ENCODE measurements around the gene CAMTA1. TPM values are rescaled to one million over a fixed set of nuclear protein-coding genes. Genes with fewer than 3 reads are reported as not detected.
"Not testable (repeated sequence)": the region's sequence is repeated elsewhere in the genome, so short reads cannot be mapped to it uniquely, and the experiment has no call there.

CAMTA1 gene
- total and polyA plus RNA-seq, 8 donors = 13.0 to 54.2 (median 23.6) TPM

DNA sequence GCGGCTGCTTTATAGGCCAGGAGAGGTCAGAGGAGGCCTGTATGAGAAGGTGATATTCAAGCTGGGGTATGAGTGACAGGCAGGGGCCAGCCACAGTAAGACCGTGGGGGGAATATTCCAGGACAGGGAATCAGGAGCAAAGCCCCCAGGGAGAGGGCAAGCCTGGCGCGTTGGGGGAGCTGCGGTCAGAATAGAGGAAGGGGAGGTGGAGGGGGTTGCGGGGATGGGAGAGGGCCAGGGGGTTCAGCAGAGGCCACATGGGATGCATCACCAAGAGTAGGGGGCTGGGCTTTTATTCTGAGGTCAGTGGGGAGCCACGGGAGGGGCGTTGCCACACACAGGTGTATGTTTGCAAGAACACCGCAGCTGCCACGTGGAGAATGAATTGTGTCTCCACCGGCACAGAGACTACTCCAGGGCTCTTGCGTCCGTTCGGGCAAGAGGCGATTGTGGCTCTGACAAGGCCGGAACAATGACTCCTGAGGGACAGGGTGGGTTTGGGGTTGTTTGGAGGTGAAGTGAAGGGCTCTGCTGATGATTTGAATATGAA lies 901.1 kb downstream of the CAMTA1 start:
- H3K4me1 ChIP-seq = no peaks in the 10 kb centered on the region
- ATAC-seq (no peak), FAIRE-seq (no peak), DNase-seq (no peak)
- no peaks in the 10 kb centered on the region for H3K27me3 ChIP-seq
- no peaks in the 10 kb centered on the region for H3K36me3 ChIP-seq
- no peak overlapping the region for H3K27ac ChIP-seq
- H3K9me3 ChIP-seq = no peaks in the 10 kb centered on the region
- TF ChIP-seq, protein P1, sequence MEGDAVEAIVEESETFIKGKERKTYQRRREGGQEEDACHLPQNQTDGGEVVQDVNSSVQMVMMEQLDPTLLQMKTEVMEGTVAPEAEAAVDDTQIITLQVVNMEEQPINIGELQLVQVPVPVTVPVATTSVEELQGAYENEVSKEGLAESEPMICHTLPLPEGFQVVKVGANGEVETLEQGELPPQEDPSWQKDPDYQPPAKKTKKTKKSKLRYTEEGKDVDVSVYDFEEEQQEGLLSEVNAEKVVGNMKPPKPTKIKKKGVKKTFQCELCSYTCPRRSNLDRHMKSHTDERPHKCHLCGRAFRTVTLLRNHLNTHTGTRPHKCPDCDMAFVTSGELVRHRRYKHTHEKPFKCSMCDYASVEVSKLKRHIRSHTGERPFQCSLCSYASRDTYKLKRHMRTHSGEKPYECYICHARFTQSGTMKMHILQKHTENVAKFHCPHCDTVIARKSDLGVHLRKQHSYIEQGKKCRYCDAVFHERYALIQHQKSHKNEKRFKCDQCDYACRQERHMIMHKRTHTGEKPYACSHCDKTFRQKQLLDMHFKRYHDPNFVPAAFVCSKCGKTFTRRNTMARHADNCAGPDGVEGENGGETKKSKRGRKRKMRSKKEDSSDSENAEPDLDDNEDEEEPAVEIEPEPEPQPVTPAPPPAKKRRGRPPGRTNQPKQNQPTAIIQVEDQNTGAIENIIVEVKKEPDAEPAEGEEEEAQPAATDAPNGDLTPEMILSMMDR (IDR thresholded peaks at IDR 0.05) = no peak
- intact Hi-C loops (cut with DNase I) = no loop called here
- no peak overlapping the region for H3K4me3 ChIP-seq
- 53 to 58% methylated on average over 16 of the region's 16 CpGs for WGBS, 2 donors

DNA sequence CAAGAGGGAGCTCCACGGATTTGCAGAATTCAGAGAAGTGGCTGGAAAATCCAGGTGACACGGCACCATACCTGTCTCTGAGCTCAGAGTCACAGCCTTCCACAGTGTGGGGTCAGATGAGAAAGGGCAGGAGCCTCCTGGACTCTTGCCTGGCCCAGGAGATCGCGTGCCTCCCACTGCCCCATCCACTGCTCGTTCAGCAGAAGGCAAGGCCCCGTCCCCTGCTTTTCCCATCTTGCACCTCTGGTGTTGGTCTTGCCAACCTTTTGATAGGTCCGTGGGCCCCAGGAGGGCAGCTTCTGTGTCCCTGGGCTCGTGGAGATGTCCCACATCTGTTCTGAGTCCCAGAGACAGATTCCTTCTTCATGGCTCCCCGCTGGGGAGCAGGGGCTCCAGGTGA lies 902.2 kb downstream of the CAMTA1 start:
- no peaks in the 10 kb centered on the region for H3K4me1 ChIP-seq
- FAIRE-seq (no peak), ATAC-seq (no peak), DNase-seq (peak in 1 of 6 donors; percentile 53)
- H3K27me3 ChIP-seq = no peaks in the 10 kb centered on the region
- H3K9me3 ChIP-seq = no peaks in the 10 kb centered on the region
- H3K4me3 ChIP-seq = no peak overlapping the region
- TF ChIP-seq, protein P1 (IDR thresholded peaks at IDR 0.05) = no peak
- no peaks in the 10 kb centered on the region for H3K36me3 ChIP-seq
- 56 to 66% methylated on average over 9 of the region's 9 CpGs for WGBS, 2 donors
- H3K27ac ChIP-seq = no peak overlapping the region
- intact Hi-C loops (cut with DNase I) = no loop called here

DNA sequence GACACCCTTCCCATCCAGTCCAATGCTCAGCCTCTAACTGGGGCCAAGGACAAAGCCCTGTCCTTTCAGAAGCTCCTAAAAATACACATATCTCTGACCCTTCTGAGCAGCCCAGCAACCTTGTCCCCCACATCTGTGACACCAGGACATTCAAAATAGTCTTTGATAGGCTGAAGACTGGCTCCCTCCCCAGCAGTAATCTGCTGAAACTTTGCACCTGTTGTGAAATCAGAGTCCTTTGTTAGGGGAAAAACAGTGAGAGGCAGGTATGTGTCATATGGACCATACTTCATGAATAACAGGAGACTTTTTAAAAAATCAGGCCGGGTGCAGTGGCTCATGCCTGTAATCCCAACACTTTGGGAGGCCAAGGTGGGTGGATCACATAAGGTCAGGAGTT lies 903.4 kb downstream of the CAMTA1 start:
- FAIRE-seq = no peak
- WGBS, 2 donors = 56 to 57% methylated on average over 1 of the region's 1 CpG
- Histone ChIP-seq H3K4me1 (no peaks in the 10 kb centered on the region), H3K4me3 (no peak overlapping the region), H3K27me3 (no peaks in the 10 kb centered on the region), H3K36me3 (no peaks in the 10 kb centered on the region), H3K27ac (no peak overlapping the region), H3K9me3 (no peaks in the 10 kb centered on the region)
- peak in 1 of 6 donors; percentile 1 for DNase-seq
- TF ChIP-seq, protein P1 (IDR thresholded peaks at IDR 0.05) = no peak
- no peak for ATAC-seq
- intact Hi-C loops (cut with DNase I) = no loop called here

DNA sequence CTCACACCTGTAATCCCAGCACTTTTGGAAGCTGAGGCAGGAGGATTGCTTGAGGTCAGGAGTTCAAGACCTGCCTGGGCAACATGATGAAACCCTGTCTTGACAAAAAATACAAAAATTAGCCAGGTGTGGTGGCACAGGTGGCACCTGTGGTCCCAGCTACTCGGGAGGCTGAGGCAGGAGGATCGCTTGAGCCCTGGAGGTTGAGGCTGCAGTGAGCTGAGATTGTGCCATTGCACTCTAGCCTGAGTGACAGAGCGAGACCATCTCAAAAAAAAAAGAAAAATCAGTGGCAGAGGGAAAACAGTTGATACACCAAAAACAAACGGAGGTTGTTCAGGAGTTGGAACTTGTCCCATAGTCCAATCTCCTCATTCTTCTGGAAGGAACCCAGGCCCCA lies 904.1 kb downstream of the CAMTA1 start:
- WGBS, 2 donors = 57 to 70% methylated on average over 4 of the region's 4 CpGs
- H3K27me3 ChIP-seq; ATAC-seq; H3K9me3 ChIP-seq; intact Hi-C loops (cut with DNase I); FAIRE-seq; H3K4me1 ChIP-seq; H3K27ac ChIP-seq; H3K4me3 ChIP-seq; H3K36me3 ChIP-seq: not testable (repeated sequence)
- peak in 1 of 6 donors; percentile 3 for DNase-seq

DNA sequence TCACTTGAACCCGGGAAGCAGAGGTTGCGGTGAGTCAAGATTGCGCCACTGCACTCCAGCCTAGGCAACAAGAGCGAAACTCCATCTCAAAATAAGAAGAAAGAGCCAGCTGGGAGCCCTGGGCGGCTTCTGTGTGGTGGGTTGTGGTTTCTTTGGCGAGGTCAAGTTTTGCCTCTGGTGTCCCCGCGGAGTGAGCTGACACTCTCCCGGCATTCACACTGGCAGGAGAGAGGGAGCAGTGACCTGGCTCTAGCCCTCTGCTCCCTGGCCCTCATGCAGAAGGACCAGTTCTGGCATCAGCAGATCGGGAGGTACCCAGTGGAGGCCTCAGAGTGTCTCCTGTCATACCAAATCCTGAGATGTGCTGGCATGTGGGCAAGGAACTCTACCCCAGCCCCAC lies 904.8 kb downstream of the CAMTA1 start:
- ATAC-seq (no peak), DNase-seq (peak in 1 of 6 donors; percentile 37), FAIRE-seq (no peak)
- no peaks in the 10 kb centered on the region for H3K9me3 ChIP-seq
- intact Hi-C loops (cut with DNase I) = no loop called here
- H3K27ac ChIP-seq = no peak overlapping the region
- H3K4me3 ChIP-seq = no peak overlapping the region
- H3K36me3 ChIP-seq = no peaks in the 10 kb centered on the region
- 80 to 86% methylated on average over 10 of the region's 10 CpGs for WGBS, 2 donors
- no peaks in the 10 kb centered on the region for H3K4me1 ChIP-seq
- H3K27me3 ChIP-seq = no peaks in the 10 kb centered on the region
- TF ChIP-seq, protein P1 (IDR thresholded peaks at IDR 0.05) = no peak
